Neural progenitor cell (in vitro differentiated cells): Measurements from ENCODE around the gene ARHGAP45. TPM values are rescaled to one million over a fixed set of nuclear protein-coding genes. Genes with fewer than 3 reads are reported as not detected.

Source experiments
- DNase-seq: peaks from one replicate; pipeline ENCODE4 v3.0.0-alpha.2; 2016; ENCODE audit warnings: low spot score
- H2AFZ ChIP-seq: fragments of 200-600 bp; sonication (generic); replicated peaks from 2 replicates; pipeline ENCODE4 v1.6.1; 2016; ENCODE audit warnings: antibody characterized with exemption
- H3F3A ChIP-seq: fragments of 200-600 bp; sonication (generic); 2 replicates; pipeline ENCODE4 v1.6.1; 2016; ENCODE audit warnings: antibody characterized with exemption, low read depth
- H3K27ac ChIP-seq: fragments of 200-600 bp; sonication (generic); 2 replicates; pipeline ENCODE4 v1.5.1; 2016; ENCODE audit warnings: mild to moderate bottlenecking
- H3K27me3 ChIP-seq: fragments of 200-600 bp; sonication (generic); 2 replicates; pipeline ENCODE4 v1.6.1; 2016; ENCODE audit warnings: mild to moderate bottlenecking, moderate library complexity
- H3K36me3 ChIP-seq: fragments of 200-600 bp; sonication (generic); 2 replicates; pipeline ENCODE4 v1.5.1; 2016
- H3K4me1 ChIP-seq: fragments of 200-600 bp; sonication (generic); 2 replicates; pipeline ENCODE4 v1.6.1; 2016; ENCODE audit warnings: mixed run types
- H3K4me2 ChIP-seq: fragments of 200-600 bp; sonication (generic); 2 replicates; pipeline ENCODE4 v1.6.1; 2016
- H3K4me3 ChIP-seq: fragments of 200-600 bp; sonication (generic); 2 replicates; pipeline ENCODE4 v1.5.1; 2016
- H3K79me2 ChIP-seq: fragments of 200-600 bp; sonication (generic); 2 replicates; pipeline ENCODE4 v1.6.1; 2016; ENCODE audit warnings: low read depth
- H3K9ac ChIP-seq: fragments of 200-600 bp; sonication (generic); 2 replicates; pipeline ENCODE4 v1.6.1; 2016
- H3K9me3 ChIP-seq: fragments of 200-600 bp; sonication (generic); 2 replicates; pipeline ENCODE4 v1.5.1; 2016; ENCODE audit warnings: low read depth
- H4K20me1 ChIP-seq: fragments of 200-600 bp; sonication (generic); 2 replicates; pipeline ENCODE4 v1.6.1; 2016; ENCODE audit warnings: low read depth
- H3K27ac Mint-ChIP-seq: 3 replicates; pipeline ENCODE4 v1.8.0; 2021; ENCODE audit warnings: mixed read lengths
- H3K27me3 Mint-ChIP-seq: 2 replicates; pipeline ENCODE4 v1.8.0; 2022; ENCODE audit warnings: low read depth, mild to moderate bottlenecking, inconsistent platforms, moderate library complexity, mixed read lengths; ENCODE audit not compliant: insufficient read depth
- H3K36me3 Mint-ChIP-seq: 3 replicates; pipeline ENCODE4 v1.8.0; 2021; ENCODE audit warnings: mixed read lengths
- H3K4me1 Mint-ChIP-seq: 3 replicates; pipeline ENCODE4 v1.8.0; 2021; ENCODE audit warnings: mixed read lengths
- H3K4me3 Mint-ChIP-seq: 3 replicates; pipeline ENCODE4 v1.8.0; 2021; ENCODE audit warnings: mild to moderate bottlenecking, moderate library complexity, mixed read lengths
- H3K9me3 Mint-ChIP-seq: 3 replicates; pipeline ENCODE4 v1.8.0; 2020; ENCODE audit warnings: mixed read lengths
- CTCF ChIP-seq: fragments of 200-600 bp; sonication (generic); IDR thresholded peaks from 2 replicates; pipeline ENCODE4 v1.5.1; 2017; ENCODE audit warnings: antibody characterized with exemption, mild to moderate bottlenecking
- EZH2 ChIP-seq: fragments of 200-600 bp; sonication (generic); IDR thresholded peaks from 2 replicates; pipeline ENCODE4 v1.6.1; 2017; ENCODE audit warnings: antibody characterized with exemption, mild to moderate bottlenecking, moderate library complexity
- EZH2phosphoT487 ChIP-seq: fragments of 200-600 bp; sonication (generic); IDR thresholded peaks from 2 replicates; pipeline ENCODE4 v1.6.1; 2017; ENCODE audit warnings: antibody characterized with exemption
- total RNA-seq: library from RNA; depleted of rRNA; stranded (reverse); fragments of >200 nt; gene quantifications from 2 replicates; pipeline ENCODE4 v1.2.3, GENCODE V29; 2015; ENCODE audit warnings: low replicate concordance

The ARHGAP45 gene
- total RNA-seq, 1 donor from 2014 or later, result 9.6 TPM

DNA sequence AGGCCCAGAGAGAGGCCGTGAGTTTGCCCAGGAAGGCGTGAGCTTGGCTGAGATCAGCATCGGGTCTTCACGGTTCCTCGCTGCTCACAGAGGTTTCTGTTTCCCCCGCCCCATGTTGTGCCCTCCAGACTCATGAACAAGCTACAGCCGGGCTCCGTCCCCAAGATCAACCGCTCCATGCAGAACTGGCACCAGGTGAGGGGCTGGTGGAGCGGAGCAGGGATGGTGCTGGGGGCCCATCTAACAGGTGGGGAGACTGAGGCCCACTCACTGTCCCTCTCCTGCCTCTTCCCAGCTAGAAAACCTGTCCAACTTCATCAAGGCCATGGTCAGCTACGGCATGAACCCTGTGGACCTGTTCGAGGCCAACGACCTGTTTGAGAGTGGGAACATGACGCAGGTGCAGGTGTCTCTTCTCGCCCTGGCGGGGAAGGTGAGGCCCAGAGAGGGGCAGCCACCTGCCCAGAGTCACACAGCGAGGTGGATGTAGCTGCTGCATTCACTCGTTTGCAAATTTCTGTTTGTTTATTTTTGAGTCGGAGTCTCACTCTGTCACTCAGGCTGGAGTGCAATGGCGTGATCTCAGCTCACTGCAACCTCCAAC lies 34.6 kb upstream of the ARHGAP45 start:
- TF ChIP-seq EZH2phosphoT487, result no peak
- no peak for TF ChIP-seq CTCF
- TF ChIP-seq EZH2, result no peak
- H3K36me3 ChIP-seq, result peaks cover 3% of the 10 kb centered on the region
- no peaks in the 10 kb centered on the region for H3K4me1 ChIP-seq
- Mint-ChIP-seq H3K36me3 (peaks cover 17% of the 10 kb centered on the region), H3K4me1 (peaks cover 3% of the 10 kb centered on the region), H3K27ac (no peak overlapping the region), H3K27me3 (peaks cover 2% of the 10 kb centered on the region), H3K9me3 (no peaks in the 10 kb centered on the region), H3K4me3 (no peak overlapping the region)
- H3F3A ChIP-seq, result peaks cover 29% of the 10 kb centered on the region
- DNase-seq, result no peak
- H3K9me3 ChIP-seq, result no peaks in the 10 kb centered on the region
- no peak overlapping the region for H2AFZ ChIP-seq
- H3K79me2 ChIP-seq, result peaks cover 47% of the 10 kb centered on the region
- H3K27me3 ChIP-seq, result no peaks in the 10 kb centered on the region
- no peak overlapping the region for H3K27ac ChIP-seq
- peaks cover 68% of the 10 kb centered on the region for H4K20me1 ChIP-seq
- H3K9ac ChIP-seq, result no peak overlapping the region
- H3K4me2 ChIP-seq, result no peak overlapping the region
- H3K4me3 ChIP-seq, result no peak overlapping the region

DNA sequence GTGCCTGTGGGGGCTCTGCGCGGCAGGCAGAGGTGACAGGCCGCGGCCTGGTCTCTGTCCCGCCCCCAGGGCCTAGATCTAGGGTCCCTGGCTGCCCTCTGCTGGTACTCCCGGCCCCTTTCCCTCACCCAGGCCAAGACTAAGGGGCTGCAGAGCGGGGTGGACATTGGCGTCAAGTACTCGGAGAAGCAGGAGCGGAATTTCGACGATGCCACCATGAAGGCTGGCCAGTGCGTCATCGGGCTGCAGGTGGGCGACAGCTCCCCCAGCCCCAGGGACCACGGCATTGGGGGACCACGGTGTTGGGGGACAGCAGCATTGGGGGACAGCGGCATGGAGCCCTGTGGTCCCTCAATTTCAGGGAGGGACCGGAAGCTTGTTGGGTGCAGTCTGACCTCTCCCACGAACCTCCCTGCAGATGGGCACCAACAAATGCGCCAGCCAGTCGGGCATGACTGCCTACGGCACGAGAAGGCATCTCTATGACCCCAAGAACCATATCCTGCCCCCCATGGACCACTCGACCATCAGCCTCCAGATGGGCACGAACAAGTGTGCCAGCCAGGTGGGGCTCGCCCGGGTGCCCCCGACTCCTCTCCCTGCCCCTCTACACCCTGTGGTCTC lies 30.9 kb upstream of the ARHGAP45 start:
- peaks cover 4% of the 10 kb centered on the region for H3K4me1 ChIP-seq
- H3K9ac ChIP-seq, result no peak overlapping the region
- H2AFZ ChIP-seq, result no peak overlapping the region
- no peaks in the 10 kb centered on the region for H3K27me3 ChIP-seq
- H4K20me1 ChIP-seq, result peaks cover 56% of the 10 kb centered on the region
- H3F3A ChIP-seq, result peaks cover 47% of the 10 kb centered on the region
- peak; percentile 44 for DNase-seq
- TF ChIP-seq CTCF (peak; percentile 26), EZH2 (no peak)
- H3K4me3 Mint-ChIP-seq, result no peak overlapping the region
- no peak overlapping the region for H3K4me3 ChIP-seq
- H3K27ac Mint-ChIP-seq, result no peak overlapping the region
- H3K4me2 ChIP-seq, result no peak overlapping the region
- peaks cover 21% of the 10 kb centered on the region for H3K36me3 Mint-ChIP-seq
- H3K4me1 Mint-ChIP-seq, result peaks cover 17% of the 10 kb centered on the region
- peaks cover 10% of the 10 kb centered on the region for H3K79me2 ChIP-seq
- no peaks in the 10 kb centered on the region for H3K9me3 ChIP-seq
- H3K27ac ChIP-seq, result no peak overlapping the region
- H3K9me3 Mint-ChIP-seq, result no peaks in the 10 kb centered on the region
- peaks cover 3% of the 10 kb centered on the region for H3K36me3 ChIP-seq
- peaks cover 8% of the 10 kb centered on the region for H3K27me3 Mint-ChIP-seq

- H3K4me1 Mint-ChIP-seq, result peaks cover 25% of the 10 kb centered on the region
- H2AFZ ChIP-seq, result no peak overlapping the region
- no peak for TF ChIP-seq EZH2
- peaks cover 5% of the 10 kb centered on the region for H3K79me2 ChIP-seq
- peaks cover 14% of the 10 kb centered on the region for H3K36me3 Mint-ChIP-seq
- H3K9me3 Mint-ChIP-seq, result no peaks in the 10 kb centered on the region
- H3K9ac ChIP-seq, result no peak overlapping the region
- peaks cover 3% of the 10 kb centered on the region for H3K36me3 ChIP-seq
- no peak overlapping the region for H3K4me3 ChIP-seq
- no peak overlapping the region for H3K4me3 Mint-ChIP-seq
- no peak overlapping the region for H3K27ac Mint-ChIP-seq
- H3K4me2 ChIP-seq, result no peak overlapping the region
- peaks cover 8% of the 10 kb centered on the region for H3K4me1 ChIP-seq
- no peak for DNase-seq
- H3K9me3 ChIP-seq, result no peaks in the 10 kb centered on the region
- peaks cover 56% of the 10 kb centered on the region for H4K20me1 ChIP-seq
- peaks cover 8% of the 10 kb centered on the region for H3K27me3 Mint-ChIP-seq
- no peak overlapping the region for H3K27ac ChIP-seq
- no peaks in the 10 kb centered on the region for H3K27me3 ChIP-seq
- H3F3A ChIP-seq, result peaks cover 44% of the 10 kb centered on the region
These were observed 29.3 kb upstream of the ARHGAP45 start for GRCh38 chr19:1037621-1038064.
